ENCODE results near the gene PPARA.

The PPARA gene

GRCh38 chr22:46117206-46118199, 32.8 kb upstream of the PPARA start:
- H3K27ac ChIP-seq (replicated peaks) = no peak overlapping the region
- TF ChIP-seq, protein P1, sequence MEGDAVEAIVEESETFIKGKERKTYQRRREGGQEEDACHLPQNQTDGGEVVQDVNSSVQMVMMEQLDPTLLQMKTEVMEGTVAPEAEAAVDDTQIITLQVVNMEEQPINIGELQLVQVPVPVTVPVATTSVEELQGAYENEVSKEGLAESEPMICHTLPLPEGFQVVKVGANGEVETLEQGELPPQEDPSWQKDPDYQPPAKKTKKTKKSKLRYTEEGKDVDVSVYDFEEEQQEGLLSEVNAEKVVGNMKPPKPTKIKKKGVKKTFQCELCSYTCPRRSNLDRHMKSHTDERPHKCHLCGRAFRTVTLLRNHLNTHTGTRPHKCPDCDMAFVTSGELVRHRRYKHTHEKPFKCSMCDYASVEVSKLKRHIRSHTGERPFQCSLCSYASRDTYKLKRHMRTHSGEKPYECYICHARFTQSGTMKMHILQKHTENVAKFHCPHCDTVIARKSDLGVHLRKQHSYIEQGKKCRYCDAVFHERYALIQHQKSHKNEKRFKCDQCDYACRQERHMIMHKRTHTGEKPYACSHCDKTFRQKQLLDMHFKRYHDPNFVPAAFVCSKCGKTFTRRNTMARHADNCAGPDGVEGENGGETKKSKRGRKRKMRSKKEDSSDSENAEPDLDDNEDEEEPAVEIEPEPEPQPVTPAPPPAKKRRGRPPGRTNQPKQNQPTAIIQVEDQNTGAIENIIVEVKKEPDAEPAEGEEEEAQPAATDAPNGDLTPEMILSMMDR (IDR thresholded peaks at IDR 0.05; ENCODE audit: insufficient read depth, low read length) = no peak
- no peak for TF ChIP-seq POLR2AphosphoS5 (IDR thresholded peaks at IDR 0.05; ENCODE audit: low read depth)
- DNase-seq (ENCODE audit: low read depth in 1 of 2, low spot score in 1 of 2) = no peak
- H3K27me3 ChIP-seq (ENCODE audit: insufficient read depth, poor library complexity, severe bottlenecking) = no peaks in the 10 kb centered on the region
- H3K4me3 ChIP-seq (replicated peaks; ENCODE audit: insufficient read depth, low read length) = no peak overlapping the region

DNA sequence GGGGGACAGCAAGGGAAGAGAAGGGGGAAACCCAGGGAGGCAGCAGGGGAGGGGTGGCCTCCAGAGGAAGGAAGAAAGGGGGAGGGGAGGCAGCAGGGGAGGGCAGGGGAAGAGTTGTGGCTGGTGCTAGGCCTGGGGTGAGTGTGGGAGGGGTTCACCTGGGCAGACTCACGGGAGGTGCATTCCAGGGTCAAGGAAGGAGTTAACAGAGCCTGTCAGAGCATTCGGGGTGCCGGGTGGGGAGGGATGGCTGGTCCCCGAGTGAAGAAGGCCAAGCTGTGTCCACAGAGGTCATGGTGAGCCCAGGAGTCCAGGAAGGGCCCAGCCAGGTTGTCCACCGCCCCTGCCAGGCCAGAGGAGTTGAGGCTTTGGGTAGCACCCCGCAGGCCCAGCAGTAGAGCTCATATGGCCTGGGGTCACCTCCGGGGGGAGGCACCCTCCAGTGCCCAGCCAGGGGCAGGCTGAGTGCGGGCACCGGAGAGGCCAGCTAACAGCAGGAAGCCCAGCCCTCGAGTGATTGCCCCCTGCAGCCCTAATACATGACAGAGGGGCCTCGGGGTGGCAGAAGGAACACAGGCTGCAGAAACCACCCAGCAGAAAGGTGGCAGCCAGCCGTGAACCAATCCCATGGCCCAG, 31.1 kb upstream of the PPARA start:
- H3K27me3 ChIP-seq (ENCODE audit: insufficient read depth, poor library complexity, severe bottlenecking) = no peaks in the 10 kb centered on the region
- no peak overlapping the region for H3K4me3 ChIP-seq (replicated peaks; ENCODE audit: insufficient read depth, low read length)
- no peak overlapping the region for H3K27ac ChIP-seq (replicated peaks)
- TF ChIP-seq SPI1 (IDR thresholded peaks at IDR 0.05; ENCODE audit: borderline replicate concordance, low read depth) (no peak), GABPA (IDR thresholded peaks at IDR 0.05; ENCODE audit: low read depth) (no peak), POLR2AphosphoS5 (IDR thresholded peaks at IDR 0.05; ENCODE audit: low read depth) (no peak)
- TF ChIP-seq, protein P2, sequence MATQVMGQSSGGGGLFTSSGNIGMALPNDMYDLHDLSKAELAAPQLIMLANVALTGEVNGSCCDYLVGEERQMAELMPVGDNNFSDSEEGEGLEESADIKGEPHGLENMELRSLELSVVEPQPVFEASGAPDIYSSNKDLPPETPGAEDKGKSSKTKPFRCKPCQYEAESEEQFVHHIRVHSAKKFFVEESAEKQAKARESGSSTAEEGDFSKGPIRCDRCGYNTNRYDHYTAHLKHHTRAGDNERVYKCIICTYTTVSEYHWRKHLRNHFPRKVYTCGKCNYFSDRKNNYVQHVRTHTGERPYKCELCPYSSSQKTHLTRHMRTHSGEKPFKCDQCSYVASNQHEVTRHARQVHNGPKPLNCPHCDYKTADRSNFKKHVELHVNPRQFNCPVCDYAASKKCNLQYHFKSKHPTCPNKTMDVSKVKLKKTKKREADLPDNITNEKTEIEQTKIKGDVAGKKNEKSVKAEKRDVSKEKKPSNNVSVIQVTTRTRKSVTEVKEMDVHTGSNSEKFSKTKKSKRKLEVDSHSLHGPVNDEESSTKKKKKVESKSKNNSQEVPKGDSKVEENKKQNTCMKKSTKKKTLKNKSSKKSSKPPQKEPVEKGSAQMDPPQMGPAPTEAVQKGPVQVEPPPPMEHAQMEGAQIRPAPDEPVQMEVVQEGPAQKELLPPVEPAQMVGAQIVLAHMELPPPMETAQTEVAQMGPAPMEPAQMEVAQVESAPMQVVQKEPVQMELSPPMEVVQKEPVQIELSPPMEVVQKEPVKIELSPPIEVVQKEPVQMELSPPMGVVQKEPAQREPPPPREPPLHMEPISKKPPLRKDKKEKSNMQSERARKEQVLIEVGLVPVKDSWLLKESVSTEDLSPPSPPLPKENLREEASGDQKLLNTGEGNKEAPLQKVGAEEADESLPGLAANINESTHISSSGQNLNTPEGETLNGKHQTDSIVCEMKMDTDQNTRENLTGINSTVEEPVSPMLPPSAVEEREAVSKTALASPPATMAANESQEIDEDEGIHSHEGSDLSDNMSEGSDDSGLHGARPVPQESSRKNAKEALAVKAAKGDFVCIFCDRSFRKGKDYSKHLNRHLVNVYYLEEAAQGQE (IDR thresholded peaks at IDR 0.05; ENCODE audit: insufficient replicate concordance, low read depth) = no peak
- TF ChIP-seq, protein P1 (IDR thresholded peaks at IDR 0.05; ENCODE audit: insufficient read depth, low read length) = no peak
- no peak for DNase-seq (ENCODE audit: low read depth in 1 of 2, low spot score in 1 of 2)

DNA sequence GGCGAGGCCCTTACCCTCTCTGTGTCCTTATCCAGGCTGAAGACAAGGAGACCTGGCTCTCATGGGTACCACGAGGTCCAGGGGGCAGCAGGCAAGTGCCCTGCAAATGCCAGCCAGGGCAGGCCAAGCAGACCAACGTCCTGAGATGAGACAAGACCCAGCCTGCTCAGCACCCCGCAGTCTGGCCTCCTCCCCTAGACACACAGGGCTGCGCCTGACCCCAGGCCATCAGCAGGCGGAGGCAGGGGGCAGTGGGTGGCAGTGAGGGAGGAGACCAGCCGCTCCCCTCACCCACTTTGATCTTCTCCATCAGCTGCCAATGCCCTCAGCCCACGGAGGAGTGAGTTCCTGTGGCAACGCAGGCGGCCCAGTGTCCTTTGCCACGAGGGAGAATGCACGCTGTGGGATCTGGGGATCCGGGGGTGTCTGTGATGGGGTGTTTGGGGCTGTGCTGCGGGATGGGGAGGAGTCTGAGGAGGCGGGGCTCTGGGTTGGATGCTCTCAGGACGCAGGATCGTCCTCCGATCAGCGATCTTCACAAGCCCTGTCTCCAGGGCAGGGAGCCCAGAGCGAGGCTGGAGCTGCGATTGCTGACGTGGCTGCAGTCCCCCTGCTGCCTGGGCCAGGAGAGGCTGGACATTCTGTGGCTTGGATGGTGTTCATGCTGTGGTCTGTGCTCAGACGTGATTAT, 30.5 kb upstream of the PPARA start:
- no peak for DNase-seq (ENCODE audit: low read depth in 1 of 2, low spot score in 1 of 2)
- H3K4me3 ChIP-seq (replicated peaks; ENCODE audit: insufficient read depth, low read length) = no peak overlapping the region
- H3K27ac ChIP-seq (replicated peaks) = no peak overlapping the region
- no peaks in the 10 kb centered on the region for H3K27me3 ChIP-seq (ENCODE audit: insufficient read depth, poor library complexity, severe bottlenecking)
- TF ChIP-seq GABPA (IDR thresholded peaks at IDR 0.05; ENCODE audit: low read depth) = no peak
- no peak for TF ChIP-seq SPI1 (IDR thresholded peaks at IDR 0.05; ENCODE audit: borderline replicate concordance, low read depth)
- TF ChIP-seq, protein P1 (IDR thresholded peaks at IDR 0.05; ENCODE audit: insufficient read depth, low read length) = no peak
- TF ChIP-seq POLR2AphosphoS5 (IDR thresholded peaks at IDR 0.05; ENCODE audit: low read depth) = no peak
- TF ChIP-seq, protein P2 (IDR thresholded peaks at IDR 0.05; ENCODE audit: insufficient replicate concordance, low read depth) = no peak
